HG03196 (cell line): Measurements from ENCODE around the gene HSPA8.
A peak's percentile ranks its signal among the peaks of the same experiment; 100 is the strongest.
"Not testable (repeated sequence)": the region's sequence is repeated elsewhere in the genome, so short reads cannot be mapped to it uniquely, and the experiment has no call there.

Experiments used
- ATAC-seq: cut with Tn5 transposase; IDR thresholded peaks from one replicate; pipeline ENCODE4 v1.9.1; 2021; ENCODE audit not compliant: unreplicated experiment

HSPA8 gene

DNA sequence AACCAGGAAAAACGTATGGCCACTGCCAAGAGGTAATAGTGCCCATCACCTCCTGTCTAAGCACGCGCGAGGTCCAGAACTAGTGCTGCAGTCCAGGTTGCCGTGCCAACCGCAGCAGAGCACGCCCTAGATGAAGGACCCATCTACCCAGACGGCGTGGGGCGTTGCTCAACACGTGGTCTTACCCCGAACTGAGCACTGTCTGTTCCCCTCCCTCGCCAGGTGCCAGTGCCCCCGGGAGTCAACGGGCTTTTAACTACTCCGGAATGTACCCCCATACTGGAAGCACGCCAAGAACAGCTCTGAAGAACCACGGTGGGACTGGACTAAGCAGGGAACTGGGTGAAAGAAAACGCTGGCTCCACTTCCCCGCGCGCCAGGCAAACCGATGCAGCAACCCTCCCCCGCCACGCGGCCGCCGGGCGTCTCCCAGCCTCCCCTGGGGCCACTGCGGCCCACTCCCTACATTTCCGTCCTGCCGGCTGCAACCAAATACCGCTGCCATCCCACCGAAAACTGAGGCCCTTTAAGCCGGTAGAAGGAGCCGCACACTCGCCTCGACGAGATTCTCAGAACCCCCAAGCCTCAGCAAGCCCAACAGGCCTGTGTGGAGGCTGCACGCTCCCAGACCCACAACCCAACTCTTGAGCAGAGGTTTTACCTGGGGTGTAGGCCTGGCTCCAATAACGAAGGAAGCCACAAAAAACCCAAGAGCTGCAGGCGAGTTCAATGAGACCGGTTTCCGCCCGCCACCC, at the start of gene HSPA8:
TSS of gene HSPA8 (minus strand) at position 734 of the 755 bp plus-strand sequence. CDS start 812 bp downstream, outside the sequence.
- ATAC-seq: no peak

DNA sequence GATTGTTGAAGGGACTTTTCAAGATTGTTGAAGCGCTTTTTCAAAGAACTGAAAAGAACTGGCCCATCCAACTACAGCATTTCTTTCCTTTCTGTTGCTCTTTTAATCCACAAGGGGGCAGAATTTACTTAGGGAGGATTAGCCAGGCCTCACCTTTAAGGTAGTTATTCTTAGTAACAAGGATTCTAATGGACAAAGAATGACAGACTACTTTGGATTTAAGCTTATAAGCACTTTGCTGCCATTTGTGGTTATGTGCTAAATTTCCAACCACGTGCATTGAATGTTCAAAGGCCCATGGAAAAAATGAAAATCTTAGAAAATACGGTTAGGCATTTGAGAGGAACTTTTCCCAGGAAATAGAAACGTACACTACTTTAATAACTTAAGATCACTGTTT, 49.5 kb upstream of the HSPA8 start:
- ATAC-seq: no peak

DNA sequence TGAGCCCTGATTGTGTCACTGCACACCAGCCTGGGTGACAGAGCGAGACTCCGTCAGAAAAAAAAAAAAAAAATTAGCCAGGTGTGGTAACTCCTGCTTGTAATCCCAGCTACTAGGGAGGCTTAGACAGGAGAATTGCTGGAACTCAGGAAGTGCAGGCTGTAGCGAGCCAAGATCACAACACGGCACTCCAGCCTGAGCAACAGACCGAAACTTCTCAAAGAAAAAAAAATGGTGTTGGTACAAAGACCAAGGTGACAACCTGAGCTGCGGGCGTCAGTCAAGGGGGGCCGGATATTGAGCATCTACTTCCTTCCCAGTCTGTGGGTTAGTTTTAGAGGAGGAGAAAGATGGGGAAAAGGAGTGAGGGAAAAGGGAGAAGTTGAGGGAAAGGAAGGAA, 48.5 kb upstream of the HSPA8 start:
- ATAC-seq: no peak

DNA sequence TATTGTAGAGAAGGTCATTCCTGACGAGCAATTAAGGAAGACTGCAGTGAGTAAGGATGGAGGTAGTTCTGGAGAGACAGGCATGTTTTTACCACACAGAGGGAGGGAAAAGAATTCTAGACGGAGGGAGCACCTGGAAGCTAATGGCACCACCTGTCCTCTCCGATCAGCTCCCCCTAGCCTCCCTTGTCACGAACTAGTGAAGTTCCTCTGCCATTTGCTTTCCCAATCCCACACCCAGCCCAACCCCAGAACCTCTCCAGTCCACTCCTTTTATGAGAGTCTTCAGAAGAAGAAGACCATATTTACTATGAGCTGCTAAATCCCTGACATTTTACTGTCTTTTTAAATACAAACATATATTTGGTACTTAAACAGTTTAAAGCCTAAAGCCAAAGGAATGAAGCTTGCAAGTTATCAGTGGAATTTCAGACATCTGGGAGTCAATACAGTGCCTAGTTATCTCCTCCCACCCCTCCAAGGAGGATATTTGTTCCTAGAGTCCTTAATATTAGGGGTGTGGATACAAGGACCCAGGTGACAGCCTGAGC, 46.1 kb upstream of the HSPA8 start:
- ATAC-seq: no peak

DNA sequence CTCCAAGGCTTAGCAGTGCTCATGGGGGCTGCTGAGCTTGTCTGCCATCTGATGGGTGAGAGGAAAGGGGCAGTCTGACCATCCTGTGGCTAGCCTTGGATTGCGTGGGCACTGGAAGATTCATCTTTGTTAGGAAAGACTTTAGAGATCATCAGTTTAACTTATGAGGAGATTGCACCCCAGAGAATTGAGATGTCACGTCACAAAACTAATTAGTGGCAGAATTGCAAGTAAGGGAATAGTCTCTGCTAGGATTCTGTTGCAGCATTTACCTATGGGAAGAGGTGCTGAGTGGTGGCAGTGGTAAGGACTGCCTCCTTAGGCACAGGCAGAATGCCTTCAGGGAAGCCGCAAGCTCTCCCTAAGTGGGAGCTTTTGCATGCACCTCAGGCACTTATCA, 42.8 kb upstream of the HSPA8 start:
- ATAC-seq: no peak

DNA sequence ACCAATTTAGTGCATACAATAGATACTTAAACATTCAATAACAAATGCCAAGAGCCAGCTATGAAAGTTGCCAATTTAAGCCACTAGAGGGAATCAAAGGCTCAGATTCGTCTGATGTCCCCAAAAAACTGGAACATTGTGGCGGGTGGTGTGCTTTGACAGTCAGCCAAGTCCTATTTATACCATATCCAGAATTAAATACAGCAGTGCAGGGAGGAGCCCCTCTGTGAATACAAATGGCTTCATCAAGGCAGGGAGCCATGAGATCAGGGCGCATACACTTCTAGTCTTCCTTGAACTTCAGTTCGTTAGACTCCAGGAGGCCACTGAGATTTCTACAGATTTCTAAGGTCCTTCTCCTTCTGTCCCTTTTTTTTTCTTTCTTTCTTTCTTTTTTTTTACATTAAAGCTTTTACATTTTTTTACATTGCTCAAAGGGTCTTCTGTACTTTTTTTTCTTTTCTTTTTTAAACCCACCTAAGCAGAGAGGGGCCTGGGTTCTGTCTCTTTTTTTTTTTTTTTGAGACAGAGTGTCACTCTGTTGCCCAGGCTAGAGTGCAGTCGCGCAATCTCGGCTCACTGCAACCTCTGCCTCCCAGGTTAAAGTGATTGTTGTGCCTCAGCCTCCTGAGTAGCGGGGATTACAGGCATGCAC, 41.5 kb upstream of the HSPA8 start:
- ATAC-seq: no peak

DNA sequence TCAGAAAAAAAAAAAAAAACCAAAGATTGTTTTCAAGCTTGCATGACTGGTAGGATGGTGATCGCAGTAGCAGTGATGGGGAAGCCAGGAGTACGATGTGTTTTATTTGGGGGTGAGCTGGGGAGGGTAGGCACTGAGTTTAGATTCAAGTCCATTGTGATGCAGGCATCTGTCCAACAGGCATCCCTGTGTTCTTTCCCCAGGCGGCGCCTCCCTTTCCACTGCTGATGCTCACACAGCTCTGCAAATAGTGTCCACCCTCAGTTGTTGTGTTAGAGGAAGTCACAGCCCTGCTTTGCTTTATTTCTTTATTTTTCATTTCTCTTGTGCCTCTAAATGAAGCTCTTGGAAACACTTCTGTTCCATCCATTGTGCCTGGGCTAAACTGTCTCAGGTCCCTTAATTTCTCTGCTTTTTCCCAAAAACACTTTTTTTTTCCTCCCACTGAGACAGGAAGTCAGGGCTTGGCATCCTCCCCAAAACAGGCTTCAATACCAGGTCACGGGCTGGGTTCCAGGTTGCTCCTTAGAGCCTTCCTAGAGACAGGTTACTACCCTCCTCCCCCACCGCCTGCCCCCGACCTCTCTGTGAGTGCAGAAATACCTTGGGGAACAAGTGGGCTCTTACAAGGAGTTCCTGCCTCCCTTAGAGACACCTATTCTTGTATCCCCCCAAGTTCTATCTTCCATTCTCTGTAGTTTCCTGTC, 38.6 kb upstream of the HSPA8 start:
- no peak for ATAC-seq

DNA sequence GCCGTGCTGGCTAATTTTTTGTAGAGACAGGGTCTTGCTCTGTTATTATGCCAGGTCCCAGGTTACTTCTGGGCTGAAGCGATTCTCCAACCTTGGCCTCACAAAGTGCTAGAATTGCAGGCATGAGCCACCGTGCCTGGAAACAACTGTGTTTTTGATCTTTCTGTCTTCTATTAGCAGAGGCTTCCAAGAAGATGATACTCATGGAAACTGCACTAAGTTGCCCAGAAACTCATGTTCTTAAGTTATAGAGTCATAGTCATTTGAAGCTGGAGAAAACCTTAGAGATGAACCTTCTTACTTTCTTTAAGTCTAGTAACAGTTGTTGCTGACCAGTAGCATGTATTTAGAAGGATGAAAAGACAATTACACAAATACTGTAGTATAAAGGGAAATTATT, 37.1 kb upstream of the HSPA8 start:
- ATAC-seq: no peak

DNA sequence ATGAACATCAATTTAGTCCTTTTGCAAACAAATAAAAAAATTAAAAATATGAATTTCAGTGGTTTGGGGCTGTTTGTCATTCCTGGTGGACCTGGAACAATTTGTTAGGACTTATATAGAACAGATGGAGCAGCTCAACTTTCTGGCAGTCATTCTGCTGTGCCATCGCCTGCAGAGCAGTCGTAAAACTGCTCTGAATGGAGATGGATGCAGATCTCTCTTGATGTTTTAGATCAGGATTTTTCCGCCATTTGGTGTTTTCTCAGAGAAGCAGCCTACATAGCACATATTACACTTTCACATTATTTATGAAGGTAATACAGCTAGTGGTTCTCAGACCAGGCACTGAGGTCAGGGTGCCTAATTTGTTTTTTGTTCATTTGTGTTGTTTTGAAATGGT, 31.8 kb upstream of the HSPA8 start:
- ATAC-seq: no peak

DNA sequence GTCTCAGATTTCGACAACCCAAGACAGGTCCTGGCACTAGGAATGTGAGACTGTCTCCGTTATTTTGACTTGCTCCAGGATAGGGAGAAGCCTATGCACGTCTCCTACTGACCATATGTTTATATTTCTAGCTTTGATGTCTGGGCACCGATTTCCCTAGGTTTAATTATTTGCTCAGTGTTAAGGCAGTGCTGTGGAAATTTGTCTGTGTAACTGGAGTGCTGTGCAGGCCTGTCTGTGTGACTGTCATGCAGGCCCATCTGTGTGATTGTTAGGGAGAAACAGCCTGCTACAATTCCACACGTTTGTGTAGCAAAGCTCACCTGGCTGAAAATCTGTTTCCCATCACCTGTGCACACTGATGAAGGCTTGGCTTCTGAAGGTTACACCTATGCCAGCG, 29.6 kb upstream of the HSPA8 start:
- ATAC-seq: no peak

DNA sequence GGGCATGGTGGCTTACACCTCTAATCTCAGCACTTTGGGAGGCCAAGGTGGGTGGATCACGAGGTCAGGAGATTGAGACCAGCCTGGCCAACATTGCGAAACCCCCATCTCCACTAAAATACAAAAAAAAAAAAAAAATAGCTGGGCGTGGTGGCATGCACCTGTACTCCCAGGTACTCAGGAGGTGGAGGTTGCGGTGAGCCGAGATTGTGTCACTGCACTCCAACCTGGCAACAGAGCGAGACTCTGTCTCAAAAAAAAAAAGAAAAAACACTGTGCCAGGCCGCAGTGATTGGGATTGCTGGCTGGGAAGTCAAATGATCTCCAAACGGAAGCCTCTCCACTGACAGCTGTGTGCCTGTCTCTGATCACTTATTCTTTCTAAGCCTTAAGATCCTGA, 28.2 kb upstream of the HSPA8 start:
- not testable (repeated sequence) for ATAC-seq

DNA sequence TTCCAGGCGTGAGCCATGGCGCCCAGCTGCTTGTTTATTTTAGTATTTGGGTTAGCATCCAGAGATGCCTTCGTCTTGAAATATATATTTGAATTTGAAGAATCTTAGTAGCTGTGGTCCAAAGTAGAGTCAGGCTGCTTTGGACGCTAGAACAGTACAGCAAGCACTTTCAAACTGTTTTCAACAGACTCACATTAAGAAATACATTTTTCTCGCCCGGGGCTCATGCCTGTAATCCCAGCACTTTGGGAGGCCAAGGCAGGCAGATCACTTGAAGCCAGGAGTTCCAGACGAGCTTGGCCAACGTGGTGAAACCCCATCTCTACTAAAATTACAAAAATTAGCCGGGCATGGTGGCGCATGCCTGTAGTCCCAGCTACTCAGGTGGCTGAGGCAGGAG, 27.0 kb upstream of the HSPA8 start:
- not testable (repeated sequence) for ATAC-seq

DNA sequence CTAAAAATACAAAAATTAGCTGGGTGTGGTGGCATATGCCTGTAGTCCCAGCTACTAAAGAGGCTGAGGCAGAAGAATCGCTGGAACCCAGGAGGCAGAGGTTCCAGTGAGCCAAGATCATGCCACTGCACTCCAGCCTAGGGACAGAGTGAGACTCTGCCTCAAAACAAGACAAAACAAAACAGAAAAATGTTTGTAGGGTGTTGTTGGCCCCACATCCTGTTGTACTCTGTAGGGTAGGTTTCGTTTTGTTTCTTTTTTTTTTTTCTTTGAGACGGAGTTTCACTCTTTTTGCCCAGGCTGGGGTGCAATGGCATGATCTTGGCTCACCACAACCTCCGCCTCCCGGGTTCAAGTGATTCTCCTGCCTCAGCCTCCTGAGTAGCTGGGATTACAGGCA, 25.7 kb upstream of the HSPA8 start:
- ATAC-seq: peak; percentile 89

DNA sequence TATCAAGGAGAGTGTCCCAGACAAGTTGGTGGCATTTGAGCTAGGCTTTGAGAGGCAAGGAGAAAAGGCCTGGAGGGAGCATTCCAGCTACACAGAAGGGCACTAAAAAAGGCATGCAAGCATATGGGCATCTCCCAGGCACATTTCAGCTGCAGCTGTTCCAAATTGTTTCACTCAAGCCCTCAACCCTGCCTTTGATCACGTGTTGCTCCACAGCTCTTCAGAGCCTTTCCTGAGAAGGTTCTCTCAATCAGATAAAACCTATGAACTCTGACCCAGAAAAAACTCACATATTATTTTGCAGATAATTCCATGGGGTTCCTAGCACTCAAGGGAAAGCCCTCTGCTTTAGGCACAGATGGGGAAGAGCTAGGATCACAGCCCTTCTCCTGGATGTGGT, 24.4 kb upstream of the HSPA8 start:
- no peak for ATAC-seq

DNA sequence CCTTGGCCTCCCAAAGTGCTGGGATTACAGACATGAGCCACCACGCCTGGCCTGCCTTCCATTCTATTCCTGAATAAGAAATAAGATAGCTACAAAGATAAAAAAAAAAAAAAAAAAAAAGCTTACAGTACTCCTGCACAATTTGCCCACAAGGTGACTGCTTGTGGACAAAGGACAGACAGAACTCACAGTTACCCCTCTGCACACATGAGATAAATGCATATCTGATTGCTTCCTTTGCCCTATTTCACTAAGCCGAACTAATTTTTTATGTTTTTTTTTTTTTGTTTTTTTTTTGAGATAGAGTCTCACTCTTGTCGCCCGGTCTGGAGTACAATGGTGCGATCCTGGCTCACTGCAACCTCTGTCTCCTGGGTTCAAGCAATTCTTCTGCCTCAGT, 23.6 kb upstream of the HSPA8 start:
- ATAC-seq: no peak

DNA sequence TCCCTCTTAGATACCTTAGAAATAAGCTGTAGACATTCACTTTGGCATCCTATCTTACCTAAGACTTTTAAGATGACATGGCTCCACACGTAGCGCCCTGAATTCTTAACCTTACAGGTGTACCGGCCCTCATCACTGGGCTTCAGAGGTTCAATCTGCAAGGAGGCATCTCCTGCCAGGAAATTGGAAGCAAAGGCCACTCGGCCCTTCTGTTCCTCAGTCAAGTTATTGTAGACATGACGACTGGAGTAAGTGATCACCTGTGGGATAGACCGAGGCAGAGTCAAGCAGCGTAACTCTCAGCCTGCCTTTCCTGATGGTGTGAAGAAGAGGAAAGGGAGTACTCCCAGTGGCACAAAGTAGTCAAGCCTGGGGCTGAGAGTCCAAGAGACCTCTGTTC, 22.5 kb upstream of the HSPA8 start:
- no peak for ATAC-seq

DNA sequence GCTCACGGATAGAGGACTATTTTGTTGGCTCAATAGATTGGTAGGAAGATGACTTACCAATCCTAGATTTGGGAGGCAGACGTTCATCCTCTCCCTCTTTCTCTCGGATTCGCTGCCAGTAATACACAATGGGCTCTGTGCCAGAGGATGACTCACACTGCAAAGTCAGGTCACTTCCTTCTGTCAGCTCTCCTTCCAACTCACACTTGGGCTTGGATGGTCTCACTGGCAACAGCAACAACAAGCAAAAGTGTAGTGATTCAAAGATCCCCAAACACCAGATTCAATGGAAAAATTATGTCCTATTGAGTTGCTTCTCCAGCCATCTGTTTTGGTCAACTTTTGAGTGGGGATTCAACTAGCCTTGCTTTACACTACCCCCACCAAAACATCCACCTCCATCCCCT, 21.7 kb upstream of the HSPA8 start:
- no peak for ATAC-seq

DNA sequence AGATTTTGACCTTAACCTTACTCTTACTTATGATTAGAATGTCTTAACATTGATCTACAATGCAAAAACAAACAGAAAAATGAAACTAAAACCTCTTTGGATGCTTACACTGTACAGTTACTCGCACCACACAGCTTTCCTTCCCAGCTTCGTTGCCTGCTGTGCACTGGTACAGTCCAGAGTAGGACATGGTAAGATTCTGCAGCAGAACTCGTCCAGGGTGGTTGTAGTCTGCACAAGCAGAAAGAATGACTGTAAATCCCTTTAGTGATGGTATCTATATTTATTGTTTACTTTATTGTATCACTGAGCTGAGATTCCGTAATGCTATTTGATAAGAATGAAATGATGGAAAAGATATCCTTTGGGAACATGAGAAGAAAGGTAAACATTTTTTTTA, 21.0 kb upstream of the HSPA8 start:
- no peak for ATAC-seq

DNA sequence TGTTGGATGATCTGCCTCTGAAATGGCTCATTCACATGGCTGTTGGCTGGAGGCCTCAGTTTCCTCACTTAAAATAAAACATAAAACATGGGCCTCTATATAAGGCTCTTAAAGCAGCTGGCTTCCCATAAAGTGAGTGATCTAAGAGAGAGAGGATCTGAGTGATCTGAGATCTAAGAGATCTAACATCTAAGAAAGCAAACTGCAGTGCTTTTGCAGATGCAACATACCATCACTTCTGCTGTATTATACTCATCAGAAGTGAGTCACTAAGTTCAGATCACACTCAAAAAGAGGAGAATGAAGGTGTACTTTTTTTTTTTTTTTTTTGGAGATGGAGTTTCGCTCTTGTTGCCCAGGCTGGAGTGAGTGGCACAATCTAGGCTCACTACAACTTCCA, 18.1 kb upstream of the HSPA8 start:
- ATAC-seq: no peak

DNA sequence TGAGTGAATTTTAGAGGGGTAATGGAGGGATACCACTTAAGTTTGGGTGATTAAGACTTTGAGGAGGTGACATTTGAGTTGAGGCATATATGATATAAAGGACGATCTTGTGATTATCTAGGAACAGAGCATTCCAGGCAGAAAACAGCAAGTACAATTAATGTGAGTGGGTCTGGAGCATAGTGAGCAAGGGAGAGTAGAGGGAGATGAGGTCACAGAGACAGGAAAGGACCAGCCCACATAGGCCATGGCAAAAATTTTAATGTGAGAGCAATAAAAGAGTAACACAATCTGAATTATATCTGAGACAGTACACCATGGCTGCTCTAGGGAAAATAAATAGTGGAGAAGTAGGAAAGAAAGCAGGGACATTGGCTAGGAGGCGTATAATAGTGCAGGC, 14.5 kb upstream of the HSPA8 start:
- ATAC-seq: no peak

DNA sequence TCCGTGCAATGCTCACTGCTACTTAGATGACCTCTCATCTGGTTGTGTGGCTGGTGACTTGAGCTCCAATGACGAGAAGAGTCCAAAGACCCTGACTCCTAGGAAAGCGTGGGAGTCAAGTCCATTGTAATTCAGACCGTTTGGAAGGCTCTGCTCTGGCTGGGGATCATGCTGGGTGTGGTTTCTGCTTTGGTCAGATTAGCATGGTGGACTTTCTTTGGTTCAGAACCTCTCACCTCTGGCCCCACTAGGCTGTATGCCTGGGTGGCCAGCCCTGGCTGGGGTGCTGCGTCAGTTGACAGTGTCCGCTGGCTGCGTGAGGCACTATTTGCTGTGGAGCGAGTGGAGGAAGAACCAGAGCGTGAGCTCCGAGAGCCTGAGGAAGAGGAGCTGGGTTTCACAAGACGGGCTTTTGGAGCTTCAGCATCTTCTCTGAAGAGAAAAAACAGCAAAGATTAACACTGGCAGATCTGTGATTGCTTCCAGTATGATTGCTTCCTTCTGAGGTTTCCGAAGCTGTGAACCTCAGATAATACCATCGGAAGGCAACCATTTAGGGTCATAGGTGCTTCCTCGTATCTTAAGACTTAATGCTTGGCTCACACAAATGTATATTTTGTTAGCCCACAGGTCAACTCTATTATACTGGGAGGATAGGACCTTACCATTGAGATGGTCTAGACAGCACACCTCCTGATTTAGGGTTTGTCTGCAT, 11.6 kb upstream of the HSPA8 start:
- ATAC-seq: no peak
